Measurements from ENCODE around the gene ZNF860.

ZNF860 gene

DNA sequence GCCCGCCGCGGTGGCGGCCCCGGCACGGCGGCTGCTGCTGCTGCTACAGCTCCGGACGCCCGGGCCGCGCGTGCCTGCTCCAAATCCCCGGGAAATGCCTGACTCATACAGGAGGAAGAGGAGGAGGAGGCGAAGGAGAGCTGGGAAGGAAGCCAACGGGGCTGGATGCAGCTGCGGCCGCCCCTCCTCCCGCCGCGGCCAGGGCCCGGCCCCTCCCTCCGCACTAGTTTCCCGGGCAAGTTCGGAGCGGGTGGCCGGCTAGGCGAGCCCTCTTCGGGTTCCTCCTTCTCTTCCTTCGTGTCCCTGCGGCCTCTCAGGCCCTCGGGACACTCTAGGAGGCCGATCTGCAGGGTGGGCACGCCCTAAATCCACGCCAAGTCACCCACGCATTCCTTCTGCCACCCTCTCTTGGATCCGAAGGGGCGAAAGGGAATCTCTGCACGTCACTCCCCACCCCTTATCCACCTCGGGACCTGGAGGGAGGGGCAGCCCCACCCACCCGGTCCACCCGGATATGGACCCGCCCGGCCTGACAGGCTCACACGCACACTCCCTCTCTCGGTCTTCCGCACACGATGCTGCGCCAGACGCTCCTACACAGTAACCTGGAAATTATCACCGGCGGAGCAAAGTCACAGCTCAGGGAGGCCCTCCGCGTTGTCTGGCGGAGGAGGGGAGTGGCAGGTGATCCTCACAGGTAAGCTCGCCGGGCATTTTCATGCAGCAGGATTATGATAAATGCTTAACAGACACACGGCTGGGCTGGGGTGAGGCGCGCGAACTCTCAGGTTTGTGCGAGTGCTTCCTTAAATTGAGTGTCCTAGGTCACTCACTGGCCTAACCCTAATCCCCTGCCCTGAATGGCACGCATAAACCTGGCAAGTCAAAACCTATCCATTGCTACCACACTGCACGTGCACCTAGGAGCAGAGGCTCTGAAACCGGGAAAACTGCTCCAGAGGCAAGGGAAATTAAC lies at the start of gene ZNF860, which contains the start of gene OSBPL10:
TSS of gene ZNF860 (plus strand) at position 545 of the 976 bp plus-strand sequence. CDS start 7,330 bp downstream, outside the sequence.
TSS of gene OSBPL10 (minus strand) at position 57 of the 976 bp plus-strand sequence. CDS start 83 bp downstream, outside the sequence.
- DNase-seq = peak; percentile 71

DNA sequence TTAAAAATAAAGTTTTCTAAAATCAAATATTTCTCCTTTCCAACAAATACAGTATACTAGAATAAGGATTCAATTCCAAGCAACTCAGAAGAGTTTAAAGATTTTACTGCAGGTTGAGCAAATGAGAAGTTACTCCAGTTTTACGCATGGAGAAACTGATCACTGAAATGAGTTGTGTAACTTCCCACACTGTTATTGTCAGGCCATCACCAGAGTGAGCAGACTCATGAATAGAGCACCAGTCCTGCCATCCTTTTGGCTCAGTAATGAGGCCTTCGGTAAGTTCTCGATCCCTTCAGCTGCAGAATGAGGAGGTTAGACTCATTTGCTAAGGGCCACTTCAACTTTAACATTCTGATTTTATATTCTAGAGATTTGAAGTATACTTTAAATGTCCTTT lies 48.6 kb upstream of the ZNF860 start:
- DNase-seq = no peak

DNA sequence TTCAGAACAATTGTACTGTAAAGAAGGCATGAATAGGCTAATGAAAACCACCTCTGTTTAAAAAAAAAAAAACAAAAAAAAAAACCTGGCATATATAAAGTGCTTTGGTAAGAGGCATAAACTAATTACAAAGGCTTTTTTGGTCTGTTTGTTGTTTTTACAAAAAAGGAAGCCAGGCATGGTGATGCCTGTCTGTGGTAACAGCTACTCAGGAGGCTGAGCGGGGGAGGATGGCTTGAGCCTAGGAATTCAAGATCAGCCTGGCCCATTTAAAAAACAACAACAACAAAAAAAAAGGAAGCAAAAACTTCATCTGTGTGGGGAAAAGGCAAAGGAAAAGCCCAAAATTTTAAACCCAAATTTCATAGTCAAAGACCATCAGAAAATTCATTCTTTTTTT lies 47.5 kb upstream of the ZNF860 start:
- no peak for DNase-seq

DNA sequence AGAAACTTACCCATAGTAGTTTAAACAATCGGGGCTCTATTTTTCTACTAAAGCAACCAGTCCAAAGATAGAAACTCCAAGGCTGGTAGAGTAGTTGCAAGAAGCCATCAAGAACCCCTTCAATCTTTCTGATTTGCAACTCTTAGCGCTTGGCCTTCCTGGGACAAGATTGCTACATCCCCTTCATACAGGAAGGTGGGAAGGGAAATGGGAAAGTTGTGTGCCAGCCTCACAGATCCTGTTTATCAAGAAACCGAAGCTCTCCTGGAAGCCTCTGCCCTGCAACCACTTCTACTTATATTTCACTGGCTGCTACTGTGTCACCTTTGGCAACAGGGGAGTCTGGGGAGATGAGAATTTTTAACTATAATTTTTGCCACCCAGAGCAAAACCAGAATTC lies 46.7 kb upstream of the ZNF860 start:
- DNase-seq = no peak

DNA sequence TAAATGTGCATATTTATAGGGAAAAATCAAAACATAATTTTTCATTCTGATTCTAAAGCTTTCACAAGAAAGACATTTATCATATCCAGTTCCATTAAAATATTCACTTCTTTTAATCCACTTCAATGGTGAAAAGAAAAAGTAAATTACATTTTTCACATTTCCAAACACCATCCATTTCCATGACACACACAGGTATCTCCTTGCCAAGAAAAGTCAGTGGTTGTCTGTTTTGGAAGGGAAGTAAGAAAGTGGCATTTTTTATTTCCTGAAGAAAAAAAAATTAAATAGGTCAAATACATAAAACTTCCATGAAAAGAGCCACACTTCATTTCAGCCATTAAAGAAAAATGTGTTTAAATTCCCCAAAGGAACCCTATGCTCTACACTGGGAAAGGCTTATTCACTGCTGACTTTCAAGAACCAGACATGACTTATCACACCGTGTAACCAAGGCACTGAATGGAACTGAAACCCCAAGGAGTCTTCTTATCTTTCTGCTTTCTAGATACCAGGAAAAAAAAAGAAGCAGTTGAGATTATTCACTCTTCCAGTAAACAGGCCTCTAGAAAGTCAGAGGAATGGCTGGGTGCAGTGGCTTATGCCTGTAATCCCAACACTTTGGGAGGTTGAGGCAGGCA lies 45.0 kb upstream of the ZNF860 start:
- DNase-seq = no peak

DNA sequence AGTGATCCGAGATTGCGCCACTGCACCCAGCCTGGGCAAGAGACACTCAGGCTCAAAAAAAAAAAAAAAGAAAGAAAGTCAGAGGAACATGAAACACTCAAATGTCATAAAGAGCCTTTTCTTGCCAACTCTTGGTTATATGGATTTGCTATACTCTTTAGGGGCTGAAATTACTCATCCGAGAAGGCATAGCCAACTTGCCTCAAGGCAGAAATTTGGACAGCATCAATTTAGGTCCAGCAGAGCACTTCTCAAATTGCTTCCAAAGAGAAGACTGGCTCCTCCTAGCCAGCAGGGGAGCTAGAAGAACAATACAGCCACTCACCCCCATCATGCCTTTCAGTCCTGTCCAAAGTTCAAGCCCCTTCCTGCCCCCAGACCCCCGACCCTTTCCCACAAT lies 44.3 kb upstream of the ZNF860 start:
- DNase-seq = no peak

DNA sequence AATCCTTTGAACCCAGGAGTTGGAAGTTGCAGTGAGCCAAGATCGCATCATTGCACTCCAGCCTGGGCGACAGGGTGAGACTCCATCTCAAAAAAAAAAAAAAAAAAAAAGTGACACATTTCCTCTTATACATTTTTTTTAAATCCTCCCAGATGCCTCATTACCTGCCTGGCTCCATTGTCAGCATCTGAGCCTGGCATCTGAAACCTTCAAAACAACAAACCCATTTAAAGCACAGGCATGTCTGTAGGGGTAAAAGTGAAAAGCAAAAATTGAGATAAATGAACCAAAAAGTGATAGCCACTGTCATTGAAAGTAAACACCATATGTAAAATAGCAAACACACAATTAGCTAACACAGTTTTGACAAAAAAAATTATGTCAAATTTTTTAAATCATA lies 39.1 kb upstream of the ZNF860 start:
- DNase-seq = peak; percentile 71

DNA sequence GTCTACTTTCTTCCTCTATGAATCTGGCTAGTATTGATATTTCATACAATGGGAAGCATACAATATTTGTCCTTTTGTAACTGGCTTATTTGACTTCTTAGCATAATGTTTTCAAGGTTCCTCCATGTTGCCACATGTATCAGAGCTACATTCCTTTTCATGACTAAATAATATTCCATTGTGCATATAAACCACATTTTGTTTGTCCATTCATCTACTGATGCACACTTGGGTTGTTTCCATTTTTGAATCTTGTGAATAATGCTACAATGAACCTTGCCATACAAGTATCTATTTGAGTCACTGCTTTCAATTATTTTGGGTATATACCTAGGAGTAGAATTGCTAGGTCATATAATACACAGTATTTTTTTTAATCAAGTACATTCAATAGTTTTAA lies 38.5 kb upstream of the ZNF860 start:
- DNase-seq = no peak

DNA sequence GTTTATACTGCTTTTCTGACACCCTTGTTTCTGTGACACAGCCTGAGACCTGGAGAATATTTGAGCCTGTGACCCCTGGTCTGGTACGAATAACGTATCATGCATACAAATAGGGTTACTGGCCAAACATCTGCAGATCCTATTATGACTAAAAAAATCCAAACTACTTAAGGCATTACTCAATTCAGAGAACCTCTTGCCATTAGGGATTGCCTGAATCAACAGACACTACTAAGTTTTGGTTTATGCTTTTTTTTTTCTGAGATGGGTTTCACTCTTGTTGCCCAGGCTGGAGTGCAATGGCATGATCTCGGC lies 35.9 kb upstream of the ZNF860 start:
- no peak for DNase-seq

DNA sequence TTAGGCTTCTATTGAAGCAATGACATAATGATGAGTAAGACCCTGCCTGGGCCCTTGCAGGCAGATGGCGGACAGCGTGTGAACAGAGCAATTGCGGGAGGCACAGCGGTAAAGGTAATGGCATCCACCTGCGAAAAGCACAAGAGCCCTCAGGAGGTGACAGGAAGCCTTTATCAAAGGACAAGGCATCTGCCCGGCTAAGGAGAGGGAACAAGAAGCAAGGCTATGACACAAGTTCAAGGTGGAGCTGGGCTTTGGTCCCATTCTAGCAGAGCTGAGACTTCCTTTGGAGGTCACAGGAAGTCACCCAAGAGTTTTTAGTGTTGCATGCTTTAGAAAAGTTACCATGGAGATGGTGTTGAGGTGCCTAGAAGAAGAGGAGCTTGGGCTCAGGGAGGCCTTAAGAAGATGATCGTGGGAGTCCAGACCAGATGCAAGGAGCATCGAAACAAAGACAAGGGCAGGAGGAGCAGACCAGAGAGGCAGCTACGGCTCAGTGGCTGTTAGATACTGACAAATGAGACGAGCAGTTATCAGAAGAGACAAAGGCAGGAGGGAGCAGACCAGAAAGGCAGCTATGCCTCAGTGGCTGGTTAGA lies 35.0 kb upstream of the ZNF860 start:
- no peak for DNase-seq

DNA sequence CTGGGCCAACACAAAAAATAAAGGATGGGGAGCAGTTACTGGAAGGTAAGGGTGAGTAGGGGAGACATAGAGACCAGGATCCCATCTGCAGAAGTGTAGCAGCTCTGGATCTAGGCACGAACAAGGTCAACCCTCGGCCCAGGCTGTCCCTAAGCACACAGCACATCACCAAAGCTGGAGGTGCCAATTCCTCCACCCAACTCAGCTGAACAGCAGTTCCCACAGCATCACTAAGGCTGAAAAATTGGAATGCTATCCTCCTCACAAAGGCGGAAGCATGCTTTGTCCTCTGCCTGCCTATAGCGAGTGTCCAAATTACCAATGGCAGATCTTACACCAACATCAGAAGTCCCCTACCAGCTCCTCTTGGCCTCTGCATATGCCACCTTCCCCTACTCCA lies 34.4 kb upstream of the ZNF860 start:
- no peak for DNase-seq

DNA sequence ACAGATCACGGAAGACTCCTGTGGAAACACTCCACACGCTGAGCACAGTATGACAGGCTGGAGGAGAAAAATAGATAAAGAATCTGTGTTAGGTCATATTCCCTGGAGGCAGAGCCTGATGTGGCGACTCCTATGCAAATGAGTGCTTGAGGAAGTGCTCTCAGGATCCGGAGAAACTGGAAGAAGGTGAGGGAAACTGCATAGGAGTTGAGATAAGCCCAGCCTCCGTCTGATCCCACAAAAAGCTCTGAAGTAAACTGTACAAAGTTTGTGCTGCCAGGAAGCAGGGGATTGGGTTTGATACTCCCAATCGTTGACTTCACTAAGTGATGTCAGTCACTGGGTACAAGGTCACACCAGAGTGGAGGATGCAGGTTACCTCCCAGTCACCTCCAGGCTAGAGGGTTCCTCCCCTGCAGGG lies 33.9 kb upstream of the ZNF860 start:
- no peak for DNase-seq

DNA sequence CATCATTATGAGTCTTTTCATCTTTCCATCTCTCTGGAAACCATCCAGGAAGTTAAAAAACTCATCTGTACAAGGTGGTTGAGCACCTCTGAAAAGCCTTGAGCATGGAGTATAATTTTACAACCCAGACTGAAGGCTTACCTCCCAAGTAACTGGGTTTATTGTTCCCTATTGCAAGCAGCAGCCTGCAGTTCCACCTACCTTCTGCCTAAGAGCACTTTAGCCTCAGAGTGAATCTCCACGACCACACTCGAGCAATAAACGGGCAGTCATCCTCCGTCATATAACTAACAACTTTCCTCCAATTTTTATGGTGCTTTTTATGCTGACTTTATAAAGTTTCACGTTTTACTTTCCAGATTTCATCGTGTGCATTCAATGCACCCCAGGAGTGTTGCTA lies 33.3 kb upstream of the ZNF860 start:
- no peak for DNase-seq

DNA sequence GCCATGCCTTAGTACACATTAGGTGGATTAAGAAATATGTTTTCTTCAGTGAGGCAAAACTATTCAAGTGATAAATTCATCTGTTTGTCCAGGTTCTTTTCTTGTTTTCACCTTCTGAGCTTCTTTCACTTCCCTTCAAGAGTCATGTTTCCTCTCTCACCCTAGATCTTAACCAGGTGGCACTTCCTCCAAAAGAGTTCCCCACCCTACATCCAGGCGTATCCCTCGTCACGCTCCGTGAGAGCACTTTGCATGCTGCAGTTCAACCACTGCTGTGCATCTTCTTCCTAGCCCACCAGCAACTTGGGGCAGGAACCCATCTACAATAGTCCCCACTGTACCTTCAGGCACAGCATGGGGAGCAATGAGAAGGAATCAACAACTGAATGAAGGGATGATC lies 29.3 kb upstream of the ZNF860 start:
- no peak for DNase-seq

DNA sequence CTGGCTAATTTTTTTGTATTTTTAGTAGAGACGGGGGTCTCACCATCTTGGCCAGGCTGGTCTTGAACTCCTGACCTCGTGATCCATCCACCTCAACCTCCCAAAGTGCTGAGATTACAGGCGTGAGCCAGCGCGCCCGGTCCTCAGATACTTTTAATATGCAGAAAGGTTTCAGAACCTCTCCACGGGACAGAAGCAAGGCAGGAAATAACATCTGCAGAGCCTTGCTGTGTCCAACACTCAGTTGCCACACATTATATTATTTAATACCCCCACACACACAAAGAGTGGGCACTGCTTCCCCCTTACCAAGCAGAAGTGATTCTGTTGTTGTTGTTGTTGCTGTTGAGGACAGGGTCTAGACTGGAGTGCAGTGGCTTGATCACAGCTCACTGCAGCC lies 28.5 kb upstream of the ZNF860 start:
- no peak for DNase-seq

DNA sequence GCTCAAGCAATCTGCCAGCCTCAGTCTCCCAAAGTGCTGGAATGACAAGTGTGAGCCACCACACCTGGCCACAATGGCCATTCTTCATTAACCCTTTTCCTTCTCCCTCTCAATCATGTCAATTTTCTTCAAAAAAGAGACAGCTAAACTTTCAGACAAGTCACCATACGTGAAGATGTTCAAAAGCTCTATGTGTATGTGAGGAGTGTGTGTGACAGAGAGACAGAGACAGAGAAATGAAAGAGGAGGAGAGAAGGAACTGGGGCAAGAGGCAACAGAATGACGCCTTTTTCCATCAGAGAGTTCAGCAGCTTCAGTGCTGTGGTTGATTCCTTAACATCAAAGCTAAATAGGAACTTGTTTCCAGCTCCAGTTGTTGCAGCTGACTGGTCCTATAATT lies 27.9 kb upstream of the ZNF860 start:
- DNase-seq = no peak

DNA sequence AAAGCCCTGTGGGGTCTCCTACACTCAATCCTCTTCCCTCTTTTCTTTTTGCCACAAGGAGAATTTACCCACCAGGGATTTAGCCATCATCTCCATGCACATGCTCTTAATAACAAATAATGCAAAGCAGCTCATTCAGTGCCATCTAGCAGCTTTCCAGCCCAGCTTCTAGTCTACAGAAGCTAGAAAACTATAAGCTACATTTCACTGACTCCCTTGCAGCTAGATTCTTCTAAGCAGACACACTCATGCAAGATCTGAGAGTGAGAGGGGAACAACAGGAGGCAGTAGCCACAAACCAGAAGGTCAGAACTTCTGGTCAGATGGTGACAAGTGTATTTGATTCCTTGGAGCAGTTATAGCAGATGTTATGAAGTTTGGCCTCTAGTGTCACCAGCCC lies 26.0 kb upstream of the ZNF860 start:
- no peak for DNase-seq

DNA sequence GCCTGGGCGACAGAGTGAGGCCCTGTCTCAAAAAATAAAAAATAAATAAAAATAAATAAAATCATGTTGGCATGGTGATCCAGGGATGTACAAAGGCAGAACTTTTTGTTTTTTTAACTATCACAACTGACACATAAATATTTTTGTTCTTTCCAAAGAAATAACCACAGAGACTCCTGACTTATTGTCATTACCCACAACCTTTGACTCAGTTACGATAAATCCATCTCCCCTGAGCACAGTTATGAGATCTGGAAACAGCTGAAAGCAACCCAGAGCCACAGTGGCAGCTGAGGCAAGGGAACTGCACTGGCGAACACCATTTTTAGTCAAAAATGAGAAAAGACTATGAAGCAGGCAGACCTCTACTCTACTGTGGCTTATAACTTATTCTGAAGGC lies 24.4 kb upstream of the ZNF860 start:
- no peak for DNase-seq

DNA sequence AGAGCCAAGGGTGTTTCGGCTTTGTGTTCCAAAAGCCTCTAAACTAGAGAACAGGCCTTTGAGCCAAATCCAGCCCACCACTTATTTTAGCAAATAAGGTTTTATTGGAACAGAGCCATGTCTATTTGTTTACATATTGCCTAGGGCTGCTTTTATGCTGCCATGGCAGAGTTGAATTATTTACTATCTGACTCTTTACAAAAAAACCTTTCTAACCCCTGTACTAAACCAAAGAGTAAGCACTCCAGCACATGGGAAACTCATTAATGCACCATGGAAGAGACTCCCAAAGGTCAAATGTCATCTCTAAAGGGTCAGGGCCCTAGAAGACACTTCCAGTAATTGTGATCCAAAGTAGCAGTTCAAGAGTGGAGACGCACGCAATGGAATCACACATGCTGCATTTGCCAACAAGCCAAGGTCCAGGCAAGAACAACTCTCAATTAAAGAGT lies 22.8 kb upstream of the ZNF860 start:
- no peak for DNase-seq

DNA sequence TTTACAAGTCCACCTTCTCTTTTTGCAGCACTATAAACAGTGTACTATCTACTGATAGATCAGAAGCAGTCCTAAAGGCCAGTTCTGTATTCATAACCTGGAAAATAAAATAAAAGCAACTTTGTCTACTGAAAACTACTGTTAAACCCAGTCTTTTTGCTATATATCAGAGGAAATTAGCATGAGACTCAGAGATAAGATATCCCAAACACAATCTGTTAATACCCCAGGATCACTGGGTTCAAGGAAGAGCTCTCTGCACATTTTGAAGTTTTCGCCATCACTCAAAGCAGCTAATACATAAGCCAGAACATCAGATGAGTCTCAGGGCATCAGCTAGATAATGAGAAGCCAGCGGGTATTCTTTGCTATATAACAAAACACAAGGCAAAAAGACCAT lies 22.3 kb upstream of the ZNF860 start:
- DNase-seq = no peak

DNA sequence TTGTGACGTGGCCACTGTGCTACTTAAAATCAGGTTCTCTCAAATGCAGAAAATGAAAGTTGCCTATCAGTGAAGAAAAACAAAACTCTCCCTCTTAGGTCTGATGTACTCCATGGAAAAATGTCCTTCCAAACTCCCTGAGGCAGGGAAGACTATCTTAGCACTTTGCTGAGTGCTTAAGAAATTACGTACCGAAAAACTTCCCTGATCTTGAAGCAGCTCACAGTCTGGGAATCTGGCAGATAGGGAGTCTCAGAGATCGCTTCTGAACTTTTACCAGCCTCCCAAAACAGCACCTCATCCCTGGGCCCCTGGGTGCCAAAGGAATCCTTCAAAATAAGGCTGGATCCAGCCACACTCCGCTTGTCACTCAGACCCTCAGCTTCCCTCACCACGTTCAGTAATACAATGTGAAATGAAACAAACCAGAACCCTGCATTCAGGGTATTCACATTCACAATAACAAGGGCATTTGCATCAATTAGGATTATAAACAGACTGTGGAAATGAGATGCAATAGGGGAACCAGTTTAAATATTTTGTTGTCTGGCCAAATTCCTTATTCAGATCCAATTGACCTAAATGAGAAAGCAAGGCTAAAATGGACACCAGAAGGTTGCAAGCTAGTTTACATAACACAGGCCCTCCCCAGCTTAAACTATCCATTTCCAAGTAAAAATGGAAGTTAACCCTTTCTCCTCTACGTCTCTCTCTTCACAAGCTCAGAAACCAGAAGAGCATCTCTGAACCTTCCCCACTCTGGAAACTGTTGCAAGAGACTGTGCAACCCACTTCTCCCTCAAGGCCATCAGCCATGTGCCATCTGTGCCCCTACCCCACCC lies 21.4 kb upstream of the ZNF860 start:
- DNase-seq = peak; percentile 63

DNA sequence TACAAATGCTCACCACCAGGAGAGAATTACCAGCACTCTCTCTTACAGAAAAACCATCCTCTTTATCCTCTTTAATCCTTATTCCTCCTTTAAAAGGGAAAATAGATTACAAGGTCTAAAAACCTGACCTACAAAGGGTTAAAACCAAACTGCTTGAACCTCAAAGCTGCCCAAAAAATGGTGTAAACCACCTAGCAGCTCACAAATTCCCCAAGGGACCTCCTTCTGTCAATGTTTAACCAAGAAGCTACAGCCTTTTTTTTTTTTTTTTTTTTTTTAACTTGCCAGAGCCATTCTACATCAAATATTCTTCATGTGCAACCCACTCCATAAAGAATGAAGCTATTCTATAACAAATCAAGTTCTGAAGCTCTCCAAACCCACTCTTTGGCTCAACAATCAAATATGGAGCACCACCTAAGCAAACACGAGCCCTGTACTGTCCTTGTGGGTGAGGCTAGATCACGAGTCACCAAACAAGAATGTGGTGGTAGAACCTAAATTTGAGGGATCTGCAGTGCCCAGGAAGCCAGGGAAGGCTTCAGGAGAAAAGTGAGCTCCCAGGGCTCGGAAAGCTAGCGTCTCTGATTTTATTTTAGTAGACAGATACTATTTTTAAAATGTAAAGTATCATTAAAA lies 20.6 kb upstream of the ZNF860 start:
- DNase-seq = peak; percentile 83
